Femur (tissue), 1 donor: ENCODE data around the gene OPCML.
A peak's percentile ranks its signal among the peaks of the same experiment; 100 is the strongest.

Experiments used
- DNase-seq: peaks from one replicate; pipeline ENCODE4 v3.0.0-alpha.2; 2017

OPCML gene

DNA sequence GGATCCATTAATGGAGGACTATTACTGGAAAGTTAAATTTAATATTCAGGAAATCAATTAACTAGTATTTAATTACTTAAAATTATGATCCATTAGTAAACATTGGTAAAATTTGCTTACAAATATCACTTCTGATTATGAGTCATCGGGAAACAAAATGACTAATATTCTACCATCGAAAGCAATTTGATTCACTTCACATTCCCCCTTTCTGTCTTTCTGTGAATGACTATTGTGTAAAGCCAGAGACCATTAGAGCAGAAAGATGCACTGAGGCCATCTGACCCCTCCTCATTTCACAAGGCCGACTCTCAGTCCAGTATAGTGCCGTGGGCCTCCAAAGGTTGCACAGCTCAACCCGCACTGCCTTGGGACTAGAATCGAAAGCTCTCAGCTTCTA lies 619.0 kb downstream of the OPCML start:
- DNase-seq: no peak

DNA sequence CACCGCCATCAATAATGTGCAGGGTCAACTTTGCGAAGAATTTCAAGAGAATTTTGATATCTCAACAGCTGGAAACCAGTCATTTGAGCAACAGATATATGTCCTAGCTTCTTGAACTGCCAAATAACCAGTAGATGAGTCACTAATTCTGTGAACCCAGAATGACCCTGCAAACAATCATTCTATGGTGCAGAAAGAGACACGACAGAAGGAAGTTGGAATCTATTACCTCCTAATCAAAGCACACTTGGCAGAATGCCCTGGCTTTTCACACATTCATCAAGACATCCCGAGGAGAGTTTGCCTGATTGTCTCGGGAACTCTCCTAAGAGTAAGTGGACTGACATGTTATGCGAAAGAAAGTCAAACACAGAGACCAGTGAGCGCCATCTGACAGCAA lies 621.1 kb downstream of the OPCML start:
- no peak for DNase-seq

DNA sequence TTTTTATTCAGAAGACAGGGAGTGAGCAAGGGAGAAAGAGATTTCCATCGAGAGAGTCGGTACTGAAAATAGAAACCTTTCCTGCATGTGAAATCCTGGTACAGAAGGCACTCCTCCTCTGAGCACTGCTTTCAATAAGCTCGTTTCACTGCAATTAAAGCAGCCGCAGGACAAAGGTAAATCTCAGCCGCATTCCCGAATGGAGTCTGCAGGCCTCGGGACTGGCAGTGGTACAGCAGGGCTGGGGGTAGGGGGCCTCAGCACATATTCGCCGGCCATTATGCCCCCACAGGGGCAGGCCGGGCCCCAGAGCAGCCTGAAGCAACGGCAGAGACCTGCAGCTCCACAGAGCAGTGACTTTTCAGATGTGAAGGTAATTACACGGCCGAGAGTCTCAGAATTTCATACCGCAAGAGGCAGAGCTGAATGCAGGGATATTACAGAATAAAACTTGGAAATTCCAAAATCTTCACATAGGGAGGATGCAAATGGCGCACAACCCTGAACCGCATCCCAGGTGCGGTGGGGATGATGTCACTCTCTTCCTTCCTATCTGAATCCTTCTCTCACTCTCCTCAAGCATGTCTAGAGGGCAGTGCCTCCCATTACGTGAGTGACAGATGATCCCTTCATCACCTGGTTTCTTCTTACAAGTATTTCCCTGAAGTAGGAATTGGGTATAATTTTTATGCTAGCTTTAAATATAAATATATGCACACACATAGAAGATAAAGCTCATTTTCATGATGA lies 622.1 kb downstream of the OPCML start:
- DNase-seq: no peak

DNA sequence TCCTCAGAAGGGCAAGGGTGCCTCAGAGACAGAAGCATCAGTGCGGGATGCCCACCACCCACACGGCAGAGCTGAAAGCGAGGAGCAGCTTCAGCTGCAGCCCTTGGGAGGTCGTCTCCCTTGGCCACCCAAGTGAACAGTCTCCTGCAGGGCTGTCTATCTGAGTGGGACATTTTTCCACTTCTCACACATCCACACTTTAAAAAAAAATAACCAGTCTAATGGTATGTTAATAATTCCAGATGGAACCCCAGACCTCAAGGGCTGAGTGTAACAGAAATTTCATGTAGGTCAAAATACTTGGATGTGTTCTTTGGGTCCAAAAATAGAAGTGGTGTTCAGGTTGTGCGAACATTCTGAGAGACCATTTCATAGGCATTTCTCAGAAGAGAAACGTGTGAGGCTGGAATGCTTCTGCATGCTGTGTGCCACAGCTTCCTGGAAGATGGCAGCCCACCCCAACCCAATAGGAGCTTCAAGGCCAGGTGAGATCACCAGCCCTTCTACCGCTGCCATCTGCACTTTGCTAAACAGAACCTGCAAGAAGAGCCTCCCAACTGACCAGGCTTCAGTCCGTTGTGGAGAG lies 623.2 kb downstream of the OPCML start:
- no peak for DNase-seq

DNA sequence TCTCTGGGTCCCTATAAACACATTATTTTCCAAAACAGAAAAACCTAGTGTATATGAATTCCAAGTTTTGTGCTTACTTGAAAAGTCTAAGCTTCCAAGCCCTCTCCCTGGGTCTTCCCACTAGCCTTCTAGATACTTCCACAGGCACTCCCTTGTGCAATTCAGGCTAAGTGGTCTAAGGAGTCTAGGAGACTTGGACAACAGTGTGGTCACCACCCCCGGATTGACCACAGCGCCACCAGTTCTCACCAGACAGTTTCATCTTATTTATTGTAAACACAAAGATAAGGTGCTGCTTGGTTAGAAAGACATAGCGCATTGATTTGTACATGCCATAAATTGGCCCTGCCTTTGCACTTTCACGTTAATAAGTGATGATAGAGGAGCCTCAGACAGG lies 623.9 kb downstream of the OPCML start:
- DNase-seq: no peak

DNA sequence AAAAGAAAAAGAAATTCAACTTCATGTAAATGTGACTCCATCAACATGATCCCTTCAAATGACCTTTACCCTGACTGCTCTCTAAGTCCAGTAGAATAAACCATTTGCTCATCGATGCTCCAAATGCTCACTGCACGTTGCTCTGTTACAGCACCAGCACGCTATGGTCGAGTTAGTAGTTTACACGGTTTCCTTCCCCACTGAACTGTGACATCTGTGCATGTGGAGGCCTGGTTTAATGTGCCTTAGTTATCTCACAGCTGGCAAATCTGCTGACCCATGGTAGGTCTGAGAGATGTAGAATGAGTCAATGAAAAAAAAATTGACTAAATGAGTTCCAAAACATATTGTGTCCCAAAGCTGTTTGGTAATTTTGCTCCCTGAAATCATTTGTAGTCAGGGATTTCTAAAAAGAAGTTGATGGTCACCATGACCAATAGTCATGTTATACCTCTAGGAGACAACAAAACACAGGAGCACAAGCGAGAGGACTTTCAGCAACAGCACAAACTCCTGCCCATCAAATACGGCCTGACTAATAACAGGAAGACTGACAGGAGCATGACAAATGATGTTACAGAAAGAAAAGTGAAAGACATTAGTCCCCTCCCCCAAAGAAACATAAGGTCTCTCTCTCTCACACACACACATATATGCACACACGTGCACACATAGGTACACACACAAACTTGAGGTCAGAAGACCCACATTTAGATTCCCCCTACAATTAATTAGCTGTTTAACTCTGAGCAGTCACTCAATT lies 624.5 kb downstream of the OPCML start:
- DNase-seq: no peak

DNA sequence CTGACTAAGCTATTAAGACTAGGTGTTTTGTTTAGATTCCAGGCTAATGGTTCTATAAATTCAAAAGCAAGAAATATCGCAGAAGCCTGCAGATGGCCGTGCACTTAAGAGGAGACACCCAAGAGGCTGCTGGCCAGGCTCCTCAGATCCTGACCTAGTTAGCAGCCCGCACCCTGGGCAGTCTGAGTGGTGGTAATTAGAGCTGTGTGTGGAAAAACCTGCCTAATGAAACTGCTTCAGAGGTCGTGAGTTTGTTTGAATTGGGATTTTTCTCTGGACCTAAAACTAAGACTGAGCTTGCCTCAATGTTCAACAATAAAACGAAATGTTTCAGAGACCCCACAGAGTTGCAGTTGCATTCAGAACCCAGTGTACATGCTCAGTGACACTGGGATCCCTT lies 627.7 kb downstream of the OPCML start:
- no peak for DNase-seq

DNA sequence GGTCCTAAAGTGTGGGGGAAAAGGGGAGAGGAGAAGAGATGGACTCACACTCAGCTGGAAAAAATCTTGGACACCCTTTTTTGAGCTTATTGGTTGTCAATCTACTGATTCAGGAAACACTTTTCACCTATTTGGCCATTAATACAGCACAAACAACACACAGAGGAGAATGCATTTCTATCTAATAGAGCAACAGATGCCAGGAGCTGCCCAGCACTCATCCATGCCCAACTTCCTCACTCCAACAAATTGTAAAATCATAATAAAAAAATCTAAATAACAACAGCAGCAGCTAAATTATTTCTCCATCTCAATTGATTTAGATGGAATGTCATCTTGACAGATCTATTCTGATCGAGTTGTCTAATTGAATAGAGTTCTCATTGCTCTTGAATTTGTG lies 628.2 kb downstream of the OPCML start:
- no peak for DNase-seq

DNA sequence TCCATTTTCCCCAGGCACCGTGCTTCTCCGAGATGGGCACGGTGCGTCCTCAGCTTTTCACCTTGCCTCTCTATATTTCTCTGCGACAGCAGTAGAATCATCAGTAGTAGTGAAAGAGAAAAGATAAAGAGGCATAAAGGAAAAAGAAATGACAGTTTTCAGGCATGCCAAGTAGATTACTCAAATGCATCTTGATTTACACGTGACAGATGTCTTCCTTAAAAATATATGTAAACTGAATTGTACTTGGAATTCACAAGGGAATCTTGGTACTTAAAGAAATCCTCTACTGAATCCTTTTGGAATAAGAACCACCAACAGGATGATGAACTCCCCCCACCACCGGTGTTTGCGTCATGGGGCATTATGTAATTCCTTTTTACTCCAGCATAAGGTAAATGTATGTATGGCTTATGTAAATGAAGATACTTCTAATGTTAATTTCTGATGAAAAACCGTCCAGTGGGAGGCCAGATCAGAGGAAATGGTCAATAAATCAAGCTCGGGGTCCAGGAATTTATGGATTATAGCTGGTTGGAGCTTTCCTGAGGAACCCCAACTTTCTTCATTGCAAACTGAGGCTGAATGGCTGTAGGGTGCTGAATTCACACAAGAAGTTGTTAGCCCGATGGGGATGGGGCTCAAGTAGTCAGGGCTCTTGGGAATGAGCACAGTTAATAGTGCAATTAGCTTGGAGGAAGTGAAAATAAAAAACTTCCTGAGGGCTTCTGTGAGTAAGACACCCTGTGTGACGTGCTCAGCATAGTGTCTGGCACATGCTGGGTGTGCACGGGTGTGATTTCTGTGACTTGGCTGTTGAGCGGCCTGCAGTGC lies 630.4 kb downstream of the OPCML start:
- DNase-seq: no peak

DNA sequence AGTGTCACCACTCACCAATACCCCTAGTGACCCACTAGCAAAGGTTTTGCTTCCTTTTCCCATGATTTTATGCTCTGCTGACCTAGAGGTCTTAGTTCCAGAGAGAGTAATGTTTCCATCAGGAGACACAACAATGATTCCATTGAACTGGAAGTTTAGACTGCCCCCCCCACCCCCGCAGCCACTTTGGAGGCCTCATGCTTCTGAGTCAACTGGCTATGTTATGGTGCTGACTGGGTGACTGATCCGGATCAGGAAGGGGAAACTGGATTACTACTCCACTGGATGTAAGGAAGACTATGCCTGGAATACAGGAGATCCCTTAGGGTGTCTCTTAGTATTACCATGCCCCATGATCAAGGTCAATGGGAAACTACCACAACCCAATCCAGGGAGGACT lies 633.6 kb downstream of the OPCML start:
- DNase-seq: no peak

DNA sequence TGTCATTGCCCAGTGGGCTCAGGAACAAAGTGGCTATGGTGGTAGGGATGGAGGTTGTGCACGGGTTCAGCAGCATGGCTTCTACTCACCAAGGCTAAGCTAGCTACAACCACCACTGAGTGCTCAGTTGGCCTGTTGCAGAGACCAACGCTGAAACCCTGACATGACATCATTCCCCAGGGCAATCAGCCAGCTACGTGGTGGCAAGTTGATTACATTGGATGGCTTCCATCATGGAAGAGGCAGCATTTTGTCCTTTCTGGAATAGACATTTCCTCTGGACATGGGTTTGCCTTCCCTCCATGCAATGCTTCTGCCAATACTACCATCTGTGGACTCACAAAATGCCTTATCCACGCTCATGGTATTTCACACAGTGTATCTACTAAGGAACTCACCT lies 634.3 kb downstream of the OPCML start:
- DNase-seq: no peak

DNA sequence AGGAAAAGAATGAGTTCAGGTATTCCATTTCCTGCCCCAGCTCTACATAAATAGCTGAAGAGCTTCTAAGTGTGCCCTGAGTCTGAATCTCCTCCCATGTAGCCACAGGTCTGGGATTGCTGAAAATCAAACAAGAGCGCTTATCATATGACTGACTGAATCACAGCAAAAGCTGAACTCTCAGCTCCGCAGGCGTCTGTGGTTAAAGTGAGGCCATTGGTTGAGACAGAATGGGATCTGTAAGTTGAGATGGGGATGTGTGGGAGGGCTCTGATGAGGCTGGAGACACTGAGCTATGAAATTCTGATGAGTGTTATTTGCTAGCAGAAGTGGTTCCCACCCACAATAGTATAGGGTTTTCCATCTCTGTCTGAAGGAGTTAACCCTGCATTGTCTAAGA lies 637.0 kb downstream of the OPCML start:
- DNase-seq: no peak

DNA sequence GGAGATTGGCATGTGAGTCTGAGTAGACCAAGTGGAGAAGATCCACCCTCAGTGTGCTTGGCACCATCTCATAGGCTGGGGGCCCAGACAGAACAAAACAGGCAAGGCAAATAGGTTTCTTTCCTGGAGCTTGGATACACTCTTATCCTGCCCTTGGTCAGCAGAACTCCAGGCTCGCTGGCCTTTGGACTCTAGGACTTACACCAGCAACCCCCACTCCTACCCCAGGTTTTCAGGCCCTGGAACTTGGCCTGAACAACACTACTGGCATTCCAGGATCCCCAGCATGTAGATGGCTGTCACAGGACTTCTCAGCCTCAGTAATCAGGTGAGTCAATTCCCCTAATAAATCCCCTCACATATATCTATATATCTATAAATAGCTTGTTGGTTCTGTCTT lies 637.7 kb downstream of the OPCML start:
- DNase-seq: no peak

DNA sequence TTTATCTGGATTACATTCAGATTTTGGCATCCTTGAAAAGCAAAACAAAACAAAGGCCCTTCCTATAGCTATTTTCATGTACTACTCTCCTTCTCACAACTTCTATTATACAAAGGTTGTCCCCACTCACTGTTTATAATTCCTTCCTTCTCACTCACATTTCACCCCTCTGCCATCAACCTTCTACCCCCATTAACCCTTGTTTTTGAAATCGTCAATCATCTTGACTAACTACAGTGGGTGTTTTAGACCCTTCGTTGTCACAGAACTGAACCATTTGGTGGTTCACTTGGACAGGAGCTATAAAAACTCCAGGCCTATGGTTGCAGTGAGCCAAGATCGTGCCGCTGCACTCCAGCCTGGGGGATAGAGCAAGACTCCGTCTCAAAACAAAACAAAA lies 639.4 kb downstream of the OPCML start:
- no peak for DNase-seq

DNA sequence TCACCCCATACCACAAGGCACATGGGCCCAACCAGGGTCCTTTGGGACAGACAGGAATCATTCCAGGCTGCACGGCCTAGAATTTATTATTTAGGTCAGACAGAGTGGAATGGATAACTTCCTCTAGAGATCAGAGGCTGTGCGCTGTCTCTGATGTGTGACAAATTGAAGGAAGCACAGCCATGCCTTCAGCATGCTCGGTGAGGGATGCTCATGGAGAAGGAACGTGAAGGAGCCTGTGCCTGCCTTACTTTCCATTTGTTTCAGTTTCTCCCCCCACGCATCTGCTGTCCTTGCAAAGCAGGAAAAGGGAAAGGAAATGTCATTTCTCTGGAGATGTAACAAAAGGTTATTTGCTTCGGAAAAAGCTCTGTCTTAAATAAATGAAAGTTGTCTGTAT lies 644.1 kb downstream of the OPCML start:
- no peak for DNase-seq

DNA sequence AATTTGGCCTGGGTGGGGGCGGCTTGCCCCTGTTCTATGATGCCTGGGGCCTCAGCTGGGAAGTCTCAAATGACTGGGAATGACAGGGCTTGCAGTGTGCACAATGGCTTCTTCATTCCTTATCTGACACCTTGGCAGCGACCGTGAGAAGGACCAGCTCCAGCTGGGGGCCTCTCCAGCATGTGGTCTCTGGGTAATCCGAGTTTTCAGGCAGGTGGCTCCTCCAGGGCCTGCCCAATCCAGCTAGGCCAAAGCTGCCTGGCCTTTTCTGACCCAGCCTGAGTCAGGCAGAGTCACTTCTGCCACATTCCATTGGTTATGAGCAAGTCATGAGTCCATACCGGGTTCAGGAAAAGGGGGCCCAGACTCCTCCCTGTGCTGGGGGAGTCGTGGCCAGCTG lies 646.0 kb downstream of the OPCML start:
- DNase-seq: peak; percentile 51

DNA sequence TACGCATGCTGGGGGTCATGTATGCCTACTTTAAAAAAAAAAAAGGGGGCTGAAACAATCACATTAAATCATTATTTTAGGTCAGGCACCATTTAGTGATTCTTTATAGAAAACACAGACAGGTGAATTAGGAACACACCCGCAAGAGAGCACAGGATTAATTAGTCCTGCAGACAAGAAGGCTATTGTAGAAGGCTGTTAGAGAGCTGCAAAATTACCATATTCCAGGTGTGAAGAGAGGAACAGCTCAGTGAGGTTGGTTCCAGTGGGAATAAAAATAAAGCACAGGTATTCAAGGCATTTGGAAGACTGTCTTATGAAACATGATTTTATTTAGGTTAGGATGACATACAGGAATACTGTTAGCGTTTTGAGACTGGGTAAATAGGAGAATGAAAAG lies 649.1 kb downstream of the OPCML start:
- no peak for DNase-seq

DNA sequence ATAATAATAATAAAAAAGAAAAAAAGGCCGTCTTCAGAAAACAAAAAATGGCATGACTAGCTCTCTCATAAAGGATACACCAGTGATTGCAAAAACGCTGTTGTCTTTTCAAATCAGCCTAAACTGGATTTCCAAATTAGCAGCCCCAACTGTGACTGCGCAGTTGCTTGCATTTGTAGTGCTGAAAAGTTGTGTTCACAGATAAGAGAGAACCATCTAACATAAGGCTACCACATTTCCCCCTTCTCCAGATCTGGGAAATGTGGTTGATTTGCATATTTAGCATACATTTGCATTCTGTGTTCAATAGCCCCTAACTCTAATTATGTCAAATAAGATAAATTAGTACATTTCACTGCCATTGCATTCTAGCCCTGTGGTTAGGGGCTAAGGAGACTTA lies 650.7 kb downstream of the OPCML start:
- no peak for DNase-seq

DNA sequence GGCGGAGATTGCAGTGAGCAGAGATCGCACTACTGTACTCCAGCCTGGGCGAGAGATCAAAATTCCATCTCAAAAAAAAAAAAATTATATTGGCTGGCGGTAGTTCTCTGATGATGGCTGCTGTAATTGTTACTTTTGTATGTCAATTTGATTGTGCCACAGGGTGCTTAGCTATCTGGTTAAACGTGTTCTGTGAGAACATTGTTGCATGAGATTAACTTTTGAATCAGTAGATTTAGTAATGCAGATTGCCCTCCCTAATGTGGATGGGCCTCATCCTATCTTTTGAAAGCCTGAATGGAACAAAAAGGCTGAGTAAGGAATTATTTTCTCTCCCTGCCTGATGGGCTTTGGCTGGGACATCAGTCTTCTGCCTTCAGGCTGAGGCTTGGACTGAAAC lies 654.2 kb downstream of the OPCML start:
- DNase-seq: no peak

DNA sequence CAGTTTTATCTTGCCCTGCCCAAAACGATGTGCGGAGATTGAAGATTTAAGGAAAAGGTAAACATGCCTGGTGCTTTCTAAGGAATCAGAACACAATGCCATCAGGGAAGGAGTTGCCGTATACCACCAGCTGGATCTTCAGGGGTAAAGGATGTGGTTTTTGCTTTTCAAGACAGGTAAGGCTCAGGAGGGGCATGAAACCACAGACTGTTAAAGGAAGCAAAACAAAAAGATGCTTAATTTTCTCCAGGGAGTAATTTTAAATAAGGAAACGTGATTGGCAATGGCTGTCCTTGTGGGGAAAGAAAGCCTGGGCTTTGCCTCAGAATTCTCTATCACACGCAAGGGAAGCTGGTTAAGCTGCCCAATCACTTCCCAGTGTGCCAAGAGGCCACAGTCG lies 655.6 kb downstream of the OPCML start:
- no peak for DNase-seq

DNA sequence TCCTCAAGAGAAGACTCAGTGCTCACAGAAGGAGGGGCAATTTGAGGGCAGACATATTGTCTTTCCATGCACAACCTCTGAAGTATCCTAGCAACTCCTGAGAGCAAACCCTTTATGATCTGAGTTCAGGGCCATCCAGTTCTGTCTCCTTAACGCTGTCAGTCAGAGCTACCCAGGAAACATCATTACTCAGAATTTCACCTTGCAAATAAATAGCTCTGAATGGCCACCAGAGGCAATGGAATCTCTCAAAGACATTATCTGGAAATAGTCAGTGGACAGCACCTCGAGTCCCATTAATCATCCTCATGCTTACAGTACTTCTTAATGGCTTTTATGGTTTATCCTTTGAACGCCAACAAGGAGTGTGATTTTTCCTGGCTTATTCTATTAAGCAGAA lies 656.1 kb downstream of the OPCML start:
- DNase-seq: no peak

DNA sequence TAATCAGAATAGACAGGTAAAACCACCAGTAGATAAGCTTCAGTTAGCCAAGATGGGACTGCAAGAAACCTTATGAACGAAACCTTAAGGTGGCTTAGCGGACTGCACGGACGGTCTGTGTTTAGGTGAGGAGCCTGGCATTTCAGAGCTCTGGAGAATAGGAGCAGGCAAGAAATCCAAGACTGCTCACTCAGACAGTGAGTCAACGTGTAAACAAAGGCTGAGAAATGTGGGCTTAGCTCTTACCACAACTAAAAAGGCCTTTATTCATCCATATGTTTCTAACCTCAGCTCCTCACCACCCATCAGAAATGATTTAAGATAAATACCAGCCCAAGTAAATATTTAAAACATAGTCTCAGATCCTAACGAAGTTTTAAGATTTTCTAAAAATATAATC lies 657.7 kb downstream of the OPCML start:
- DNase-seq: no peak

DNA sequence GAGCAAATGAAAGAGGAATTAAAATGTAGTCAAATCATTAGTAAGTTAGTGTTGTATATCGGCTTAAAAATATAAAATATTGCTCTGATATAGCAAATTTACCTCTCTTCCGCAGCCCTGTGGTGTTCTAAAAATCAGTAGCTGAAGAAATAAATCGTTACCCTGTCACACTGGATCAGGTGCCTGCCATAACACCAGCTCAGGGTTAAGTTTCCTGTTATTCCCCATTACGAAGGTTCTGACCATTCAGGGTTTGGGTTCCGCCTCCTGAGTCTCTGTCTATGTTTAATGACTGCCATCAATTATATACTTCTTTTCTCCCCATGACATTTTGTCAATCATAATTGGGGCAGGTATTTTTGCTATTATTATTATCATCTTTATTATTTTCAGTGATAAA lies 658.5 kb downstream of the OPCML start:
- no peak for DNase-seq

DNA sequence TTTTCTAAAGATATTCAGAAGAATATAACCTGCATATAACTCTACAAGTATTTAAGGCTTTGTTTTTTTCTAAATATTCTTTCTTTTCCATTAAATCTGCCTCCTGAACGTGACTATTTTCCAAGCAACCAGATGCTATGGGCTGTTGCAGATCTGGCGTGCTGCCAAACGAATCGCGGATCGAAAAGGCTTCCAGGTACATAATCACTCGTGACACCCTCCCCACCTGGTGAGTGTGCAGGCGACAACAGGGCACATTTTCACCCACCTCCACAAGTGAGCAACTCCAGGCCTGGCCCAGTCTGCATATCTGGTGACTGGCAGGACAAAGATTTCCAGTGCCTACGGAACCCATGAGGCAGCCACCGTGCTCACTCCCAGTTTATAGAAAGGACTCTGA lies 660.1 kb downstream of the OPCML start:
- no peak for DNase-seq
